ENCODE results near the gene GSTO1. TPM values are rescaled to one million over a fixed set of nuclear protein-coding genes. Genes with fewer than 3 reads are reported as not detected.

The GSTO1 gene
- total RNA-seq, 1 experiment from 2014 or later: 126 TPM

DNA sequence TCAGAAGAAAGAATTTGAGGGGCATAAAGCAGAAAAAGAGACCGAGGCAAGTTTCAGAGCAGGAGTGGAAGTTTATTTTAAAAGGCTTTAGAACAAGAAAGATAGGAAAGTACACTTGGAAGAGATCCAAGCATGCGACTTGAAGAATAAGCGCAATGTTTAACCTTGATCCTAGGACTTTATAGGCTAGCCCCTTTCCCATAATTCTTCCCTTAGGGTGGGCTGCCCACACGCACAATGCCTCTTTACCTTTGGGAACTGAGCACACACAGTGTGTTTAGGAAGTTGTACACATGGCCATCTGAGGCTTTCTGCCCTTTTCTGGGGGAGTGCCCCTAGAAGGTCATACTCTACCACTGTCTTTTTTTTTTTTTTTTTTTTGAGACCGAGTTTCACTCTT, 11.2 kb upstream of the GSTO1 start:
- Histone ChIP-seq H3K27me3 (replicated peaks; ENCODE audit: insufficient read depth, low read depth, low read length, poor library complexity) (peaks cover 36% of the 10 kb centered on the region), H3K4me3 (ENCODE audit: low read depth, low read length, poor library complexity, severe bottlenecking) (no peak overlapping the region), H3K4me1 (ENCODE audit: insufficient read depth, low read length, poor library complexity, severe bottlenecking) (no peaks in the 10 kb centered on the region), H3K9me3 (ENCODE audit: low read depth, low read length, poor library complexity, severe bottlenecking) (no peaks in the 10 kb centered on the region), H3K27ac (ENCODE audit: low read depth, low read length, poor library complexity, severe bottlenecking) (no peak overlapping the region), H3K36me3 (ENCODE audit: insufficient read depth, low read length, poor library complexity, severe bottlenecking) (no peaks in the 10 kb centered on the region)
- no peak for DNase-seq (ENCODE audit: low spot score)
- CTCF ChIA-PET: no interaction called here
- intact Hi-C loops (cut with micrococcal nuclease; ENCODE audit: unreplicated experiment): no loop called here
- POLR2A ChIA-PET (ENCODE audit: low non-redundant PET): no interaction called here
- TF ChIP-seq, protein P1, sequence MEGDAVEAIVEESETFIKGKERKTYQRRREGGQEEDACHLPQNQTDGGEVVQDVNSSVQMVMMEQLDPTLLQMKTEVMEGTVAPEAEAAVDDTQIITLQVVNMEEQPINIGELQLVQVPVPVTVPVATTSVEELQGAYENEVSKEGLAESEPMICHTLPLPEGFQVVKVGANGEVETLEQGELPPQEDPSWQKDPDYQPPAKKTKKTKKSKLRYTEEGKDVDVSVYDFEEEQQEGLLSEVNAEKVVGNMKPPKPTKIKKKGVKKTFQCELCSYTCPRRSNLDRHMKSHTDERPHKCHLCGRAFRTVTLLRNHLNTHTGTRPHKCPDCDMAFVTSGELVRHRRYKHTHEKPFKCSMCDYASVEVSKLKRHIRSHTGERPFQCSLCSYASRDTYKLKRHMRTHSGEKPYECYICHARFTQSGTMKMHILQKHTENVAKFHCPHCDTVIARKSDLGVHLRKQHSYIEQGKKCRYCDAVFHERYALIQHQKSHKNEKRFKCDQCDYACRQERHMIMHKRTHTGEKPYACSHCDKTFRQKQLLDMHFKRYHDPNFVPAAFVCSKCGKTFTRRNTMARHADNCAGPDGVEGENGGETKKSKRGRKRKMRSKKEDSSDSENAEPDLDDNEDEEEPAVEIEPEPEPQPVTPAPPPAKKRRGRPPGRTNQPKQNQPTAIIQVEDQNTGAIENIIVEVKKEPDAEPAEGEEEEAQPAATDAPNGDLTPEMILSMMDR (conservative IDR thresholded peaks at IDR 0.05; ENCODE audit: low read depth, low read length): no peak
- no peak for TF ChIP-seq EZH2 (IDR thresholded peaks at IDR 0.05; ENCODE audit: borderline replicate concordance, low read depth, low read length, poor library complexity, severe bottlenecking)
- no TSS peak for BruUV-seq (replicated peaks)

GRCh38 chr10:104245066-104245632, 9.5 kb upstream of the GSTO1 start:
- no peak overlapping the region for H3K4me3 ChIP-seq (ENCODE audit: low read depth, low read length, poor library complexity, severe bottlenecking)
- CTCF ChIA-PET: interaction anchor here (0.7 kb wide), 1 partner anchor 9 kb away, joined by 5 read pairs; no protein-coding TSS in a partner anchor
- H3K9me3 ChIP-seq (ENCODE audit: low read depth, low read length, poor library complexity, severe bottlenecking): no peaks in the 10 kb centered on the region
- intact Hi-C loops (cut with micrococcal nuclease; ENCODE audit: unreplicated experiment): no loop called here
- no peak overlapping the region for H3K27ac ChIP-seq (ENCODE audit: low read depth, low read length, poor library complexity, severe bottlenecking)
- peaks cover 22% of the 10 kb centered on the region for H3K27me3 ChIP-seq (replicated peaks; ENCODE audit: insufficient read depth, low read depth, low read length, poor library complexity)
- H3K36me3 ChIP-seq (ENCODE audit: insufficient read depth, low read length, poor library complexity, severe bottlenecking): no peaks in the 10 kb centered on the region
- TF ChIP-seq EZH2 (IDR thresholded peaks at IDR 0.05; ENCODE audit: borderline replicate concordance, low read depth, low read length, poor library complexity, severe bottlenecking): no peak
- TF ChIP-seq, protein P1 (conservative IDR thresholded peaks at IDR 0.05; ENCODE audit: low read depth, low read length): no peak
- POLR2A ChIA-PET (ENCODE audit: low non-redundant PET): interaction anchor here (0.6 kb wide), 1 partner anchor 505 kb away, joined by 12 read pairs; no protein-coding TSS in a partner anchor
- no peak for DNase-seq (ENCODE audit: low spot score)
- BruUV-seq (replicated peaks): no TSS peak
- H3K4me1 ChIP-seq (ENCODE audit: insufficient read depth, low read length, poor library complexity, severe bottlenecking): no peaks in the 10 kb centered on the region

DNA sequence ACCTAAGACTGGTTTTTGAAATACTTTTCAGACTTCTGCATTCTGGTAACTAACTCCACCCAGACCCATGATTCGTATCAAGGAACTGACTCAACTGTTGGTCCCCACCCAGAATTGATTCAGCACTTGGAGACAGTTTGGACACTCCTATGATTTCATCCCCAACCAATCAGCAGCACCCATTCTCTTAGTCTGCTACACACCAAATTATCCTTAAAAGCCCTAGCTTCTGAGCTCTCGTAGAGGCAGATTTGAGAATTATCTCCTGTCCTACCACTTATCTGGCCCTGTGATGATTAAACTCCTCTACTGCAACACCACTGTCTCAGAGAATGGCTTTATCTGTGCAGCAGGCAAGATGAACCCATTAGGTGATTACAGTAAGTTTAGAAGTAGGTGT, 7.7 kb upstream of the GSTO1 start:
- POLR2A ChIA-PET (ENCODE audit: low non-redundant PET): no interaction called here
- no peaks in the 10 kb centered on the region for H3K9me3 ChIP-seq (ENCODE audit: low read depth, low read length, poor library complexity, severe bottlenecking)
- TF ChIP-seq, protein P1 (conservative IDR thresholded peaks at IDR 0.05; ENCODE audit: low read depth, low read length): no peak
- no peak for TF ChIP-seq EZH2 (IDR thresholded peaks at IDR 0.05; ENCODE audit: borderline replicate concordance, low read depth, low read length, poor library complexity, severe bottlenecking)

More for the DNA sequence above, 7.7 kb upstream of the GSTO1 start:
- DNase-seq (ENCODE audit: low spot score): no peak
- no peaks in the 10 kb centered on the region for H3K36me3 ChIP-seq (ENCODE audit: insufficient read depth, low read length, poor library complexity, severe bottlenecking)
- intact Hi-C loops (cut with micrococcal nuclease; ENCODE audit: unreplicated experiment): no loop called here
- H3K27me3 ChIP-seq (replicated peaks; ENCODE audit: insufficient read depth, low read depth, low read length, poor library complexity): peaks cover 6% of the 10 kb centered on the region
- H3K27ac ChIP-seq (ENCODE audit: low read depth, low read length, poor library complexity, severe bottlenecking): no peak overlapping the region
- BruUV-seq (replicated peaks): no TSS peak
- H3K4me1 ChIP-seq (ENCODE audit: insufficient read depth, low read length, poor library complexity, severe bottlenecking): no peaks in the 10 kb centered on the region
- H3K4me3 ChIP-seq (ENCODE audit: low read depth, low read length, poor library complexity, severe bottlenecking): no peak overlapping the region
- CTCF ChIA-PET: no interaction called here
